Measurements from ENCODE around the gene RPL32.

Gene RPL32

DNA sequence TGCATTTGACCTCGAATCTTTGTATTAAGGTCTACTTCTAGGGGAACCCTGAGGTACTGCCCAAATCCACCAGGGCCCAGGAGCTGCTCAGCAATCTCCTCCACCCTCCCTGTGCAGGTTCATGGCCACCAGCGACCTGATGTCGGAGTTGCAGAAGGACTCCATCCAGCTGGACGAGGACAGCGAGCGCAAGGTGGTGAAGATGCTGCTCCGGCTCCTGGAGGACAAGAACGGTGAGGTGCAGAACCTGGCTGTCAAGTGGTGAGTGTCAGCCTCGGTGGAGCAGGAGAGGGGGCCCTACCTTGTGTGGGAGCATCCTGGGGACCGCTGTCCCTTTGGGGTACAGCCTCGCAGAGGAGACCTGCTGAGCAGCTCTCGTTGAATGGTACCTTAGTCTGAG lies 38.0 kb downstream of the RPL32 start:
- peaks cover 0 to 2% (median 0%) of the 10 kb centered on the region in 5 experiments for H3K27me3 ChIP-seq (replicated peaks in 2 of 5; ENCODE audit: control insufficient read depth in 4 of 5, insufficient read depth in 5 of 5, low read length in 4 of 5)
- no peaks in the 10 kb centered on the region for H3K4me1 ChIP-seq (ENCODE audit: control extremely low read depth in 1 of 4, control insufficient read depth in 4 of 4, insufficient read depth in 4 of 4, low read length in 3 of 4)
- no peak overlapping the region for H3K4me3 ChIP-seq (ENCODE audit: control insufficient read depth in 1 of 7, extremely low read depth in 1 of 7, insufficient read depth in 4 of 7, low read depth in 2 of 7, low read length in 6 of 7)
- WGBS (ENCODE audit: insufficient coverage) = 97% methylated on average over 11 of the region's 12 CpGs
- no peaks in the 10 kb centered on the region for H3K9me3 ChIP-seq (ENCODE audit: control extremely low read depth in 1 of 5, control insufficient read depth in 4 of 5, insufficient read depth in 2 of 5, low read depth in 1 of 5, low read length in 4 of 5)
- peaks cover 0 to 5% (median 0%) of the 10 kb centered on the region in 4 experiments for H3K36me3 ChIP-seq (ENCODE audit: control insufficient read depth in 4 of 4, insufficient read depth in 4 of 4, low read length in 3 of 4)
- H3K27ac ChIP-seq (ENCODE audit: insufficient read depth in 1 of 2, low read depth in 1 of 2, low read length in 2 of 2, poor library complexity in 1 of 2, severe bottlenecking in 2 of 2) = no peak overlapping the region
- DNase-seq = no peak
- CTCF ChIA-PET = no interaction called here
- POLR2A ChIA-PET = no interaction called here

DNA sequence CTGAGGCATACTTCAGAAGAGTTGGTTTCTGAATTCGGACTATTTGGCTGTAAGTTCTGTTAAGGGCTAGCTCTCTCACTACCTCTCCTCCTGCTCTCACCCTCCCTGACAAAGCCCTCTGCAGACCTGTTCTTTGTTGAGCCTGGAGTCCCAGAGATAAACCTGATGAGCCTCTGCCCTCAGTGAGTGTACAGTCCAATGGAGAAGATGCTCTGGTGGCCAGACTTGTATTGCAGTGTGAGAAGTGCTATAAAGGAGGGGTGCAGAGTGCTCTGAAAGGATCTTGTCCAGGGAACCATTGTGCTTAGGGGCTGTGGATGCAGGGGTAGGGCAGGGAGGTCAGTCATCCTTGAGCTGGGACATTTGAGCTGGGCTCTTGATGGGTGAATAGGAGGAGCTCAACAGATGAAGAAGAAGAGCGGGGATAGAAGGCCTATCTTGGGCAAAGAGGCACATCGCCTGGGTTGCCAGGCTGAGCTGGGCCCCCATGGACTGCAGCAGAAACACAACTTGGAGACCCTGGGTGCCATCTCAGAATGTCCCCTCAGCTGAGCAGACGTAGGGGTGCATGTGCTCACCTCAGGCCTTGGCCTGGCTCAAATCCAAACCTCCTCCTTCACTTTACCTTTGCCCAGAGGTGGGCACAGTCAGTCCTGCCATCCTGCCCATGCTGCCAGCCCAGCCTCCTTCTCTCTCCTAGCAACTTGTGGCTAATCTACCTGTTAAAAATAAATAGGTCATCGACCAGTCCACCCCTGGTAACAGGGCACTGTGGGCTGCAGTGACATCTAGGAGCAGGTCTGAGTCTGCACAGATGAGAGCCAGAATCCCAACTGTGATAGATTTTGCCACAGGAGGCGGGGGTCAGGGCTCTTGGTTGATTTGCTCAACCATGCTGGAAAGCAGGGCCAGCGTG lies 41.6 kb downstream of the RPL32 start:
- POLR2A ChIA-PET = interaction anchor here (0.6 kb wide), 1 partner anchor 183 kb away, joined by 3 read pairs; no protein-coding TSS in a partner anchor
- WGBS (ENCODE audit: insufficient coverage) = 92% methylated on average over 6 of the region's 7 CpGs
- Histone ChIP-seq H3K9me3 (ENCODE audit: control extremely low read depth in 1 of 5, control insufficient read depth in 4 of 5, insufficient read depth in 2 of 5, low read depth in 1 of 5, low read length in 4 of 5) (no peaks in the 10 kb centered on the region), H3K27me3 (replicated peaks in 2 of 5; ENCODE audit: control insufficient read depth in 4 of 5, insufficient read depth in 5 of 5, low read length in 4 of 5) (peaks cover 0 to 6% (median 0%) of the 10 kb centered on the region in 5 experiments), H3K27ac (ENCODE audit: insufficient read depth in 1 of 2, low read depth in 1 of 2, low read length in 2 of 2, poor library complexity in 1 of 2, severe bottlenecking in 2 of 2) (no peak overlapping the region), H3K36me3 (ENCODE audit: control insufficient read depth in 4 of 4, insufficient read depth in 4 of 4, low read length in 3 of 4) (peaks cover 0 to 5% (median 0%) of the 10 kb centered on the region in 4 experiments), H3K4me3 (ENCODE audit: control insufficient read depth in 1 of 7, extremely low read depth in 1 of 7, insufficient read depth in 4 of 7, low read depth in 2 of 7, low read length in 6 of 7) (no peak overlapping the region), H3K4me1 (ENCODE audit: control extremely low read depth in 1 of 4, control insufficient read depth in 4 of 4, insufficient read depth in 4 of 4, low read length in 3 of 4) (peaks cover 0 to 12% (median 8%) of the 10 kb centered on the region in 4 experiments)
- DNase-seq = no peak
- CTCF ChIA-PET = interaction anchor here (0.8 to 1.8 kb wide), 4 partner anchors 9 to 14 kb away, joined by 3 to 6 read pairs (median 5); no protein-coding TSS in a partner anchor

DNA sequence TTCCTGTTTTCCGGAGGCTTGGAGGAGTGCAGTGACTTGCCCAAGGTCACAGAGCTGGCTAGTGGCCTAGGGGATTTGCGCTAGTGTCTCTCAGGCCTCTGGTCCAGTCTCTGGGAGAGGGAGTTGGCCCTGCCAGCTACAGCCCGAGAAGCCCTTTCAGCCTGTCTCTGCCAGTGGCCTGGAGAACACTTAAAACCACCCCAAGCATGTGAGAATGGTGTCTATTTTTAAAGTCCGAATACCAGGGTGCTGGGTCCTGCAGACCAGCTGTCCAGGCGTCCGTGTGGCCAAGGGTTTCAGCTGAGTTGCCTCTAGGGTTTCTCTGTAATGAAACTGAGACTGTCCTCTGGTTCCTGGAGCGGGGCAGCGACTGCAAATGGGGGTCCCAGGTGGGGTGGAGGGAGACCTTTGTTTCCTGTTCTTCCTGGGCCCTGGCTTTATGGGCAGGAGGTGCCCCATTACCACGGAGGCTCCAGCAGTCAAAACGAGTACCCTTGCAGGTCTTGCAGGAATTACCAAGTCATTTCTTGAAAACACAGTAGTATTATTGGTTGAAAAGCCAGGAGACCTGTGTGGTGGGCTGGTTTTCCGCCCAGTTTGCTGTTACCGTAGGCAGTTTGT lies 42.7 kb downstream of the RPL32 start:
- ChIA-PET POLR2A (no interaction called here), CTCF (interaction anchor here (1.0 to 1.8 kb wide), 3 partner anchors 10 to 15 kb away, joined by 3 to 6 read pairs (median 5); no protein-coding TSS in a partner anchor)
- H3K27me3 ChIP-seq (replicated peaks in 2 of 5; ENCODE audit: control insufficient read depth in 4 of 5, insufficient read depth in 5 of 5, low read length in 4 of 5) = peaks cover 0 to 6% (median 0%) of the 10 kb centered on the region in 5 experiments
- H3K9me3 ChIP-seq (ENCODE audit: control extremely low read depth in 1 of 5, control insufficient read depth in 4 of 5, insufficient read depth in 2 of 5, low read depth in 1 of 5, low read length in 4 of 5) = no peaks in the 10 kb centered on the region
- H3K27ac ChIP-seq (ENCODE audit: insufficient read depth in 1 of 2, low read depth in 1 of 2, low read length in 2 of 2, poor library complexity in 1 of 2, severe bottlenecking in 2 of 2) = no peak overlapping the region
- DNase-seq = no peak
- H3K4me1 ChIP-seq (ENCODE audit: control extremely low read depth in 1 of 4, control insufficient read depth in 4 of 4, insufficient read depth in 4 of 4, low read length in 3 of 4) = peaks cover 0 to 12% (median 8%) of the 10 kb centered on the region in 4 experiments
- no peaks in the 10 kb centered on the region for H3K36me3 ChIP-seq (ENCODE audit: control insufficient read depth in 4 of 4, insufficient read depth in 4 of 4, low read length in 3 of 4)
- 84% methylated on average over 10 of the region's 12 CpGs for WGBS (ENCODE audit: insufficient coverage)
- no peak overlapping the region for H3K4me3 ChIP-seq (ENCODE audit: control insufficient read depth in 1 of 7, extremely low read depth in 1 of 7, insufficient read depth in 4 of 7, low read depth in 2 of 7, low read length in 6 of 7)

DNA sequence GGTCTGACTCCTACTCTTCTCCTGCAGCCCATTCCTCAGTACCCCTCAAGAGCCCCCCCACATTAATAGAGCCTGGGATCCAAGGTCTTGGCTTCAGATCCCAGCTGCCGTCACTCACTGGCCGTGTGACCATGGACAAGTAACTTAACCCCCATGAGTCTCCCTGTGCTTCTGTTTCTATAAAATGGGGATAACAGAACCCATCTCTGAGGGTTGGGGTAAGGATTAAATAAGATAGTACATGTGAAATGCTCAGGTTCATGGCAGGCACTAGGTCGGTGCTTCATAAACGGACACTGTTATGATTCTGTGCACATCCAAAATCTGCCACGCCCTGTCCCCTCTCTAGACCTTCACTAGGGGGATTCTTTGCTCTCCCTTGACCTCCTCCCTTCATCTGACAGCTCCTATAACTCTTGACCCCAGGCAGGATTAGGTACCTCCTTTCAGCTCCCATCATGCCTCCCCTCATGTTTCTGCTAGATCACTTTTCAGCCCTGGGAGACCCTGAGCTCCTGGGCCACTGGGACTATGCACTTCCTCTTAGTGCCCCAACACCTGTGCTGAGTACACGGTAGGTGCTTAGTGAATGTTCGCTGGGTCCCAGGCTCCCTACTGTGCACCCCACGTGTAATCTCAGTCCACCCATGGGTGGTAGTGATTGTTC lies 43.3 kb downstream of the RPL32 start:
- no peaks in the 10 kb centered on the region for H3K36me3 ChIP-seq (ENCODE audit: control insufficient read depth in 4 of 4, insufficient read depth in 4 of 4, low read length in 3 of 4)
- no peak overlapping the region for H3K27ac ChIP-seq (ENCODE audit: insufficient read depth in 1 of 2, low read depth in 1 of 2, low read length in 2 of 2, poor library complexity in 1 of 2, severe bottlenecking in 2 of 2)
- H3K4me1 ChIP-seq (ENCODE audit: control extremely low read depth in 1 of 4, control insufficient read depth in 4 of 4, insufficient read depth in 4 of 4, low read length in 3 of 4) = peaks cover 0 to 12% (median 8%) of the 10 kb centered on the region in 4 experiments
- CTCF ChIA-PET = interaction anchor here (1.5 to 2.8 kb wide), 2 partner anchors 11 to 16 kb away, joined by 5 to 11 read pairs; no protein-coding TSS in a partner anchor
- POLR2A ChIA-PET = interaction anchor here (0.6 kb wide), 1 partner anchor 44 kb away, joined by 3 read pairs; no protein-coding TSS in a partner anchor
- peaks cover 0 to 6% (median 0%) of the 10 kb centered on the region in 5 experiments for H3K27me3 ChIP-seq (replicated peaks in 2 of 5; ENCODE audit: control insufficient read depth in 4 of 5, insufficient read depth in 5 of 5, low read length in 4 of 5)
- no peaks in the 10 kb centered on the region for H3K9me3 ChIP-seq (ENCODE audit: control extremely low read depth in 1 of 5, control insufficient read depth in 4 of 5, insufficient read depth in 2 of 5, low read depth in 1 of 5, low read length in 4 of 5)
- 85% methylated on average over 8 of the region's 8 CpGs for WGBS (ENCODE audit: insufficient coverage)
- no peak overlapping the region for H3K4me3 ChIP-seq (ENCODE audit: control insufficient read depth in 1 of 7, extremely low read depth in 1 of 7, insufficient read depth in 4 of 7, low read depth in 2 of 7, low read length in 6 of 7)
- DNase-seq = no peak

DNA sequence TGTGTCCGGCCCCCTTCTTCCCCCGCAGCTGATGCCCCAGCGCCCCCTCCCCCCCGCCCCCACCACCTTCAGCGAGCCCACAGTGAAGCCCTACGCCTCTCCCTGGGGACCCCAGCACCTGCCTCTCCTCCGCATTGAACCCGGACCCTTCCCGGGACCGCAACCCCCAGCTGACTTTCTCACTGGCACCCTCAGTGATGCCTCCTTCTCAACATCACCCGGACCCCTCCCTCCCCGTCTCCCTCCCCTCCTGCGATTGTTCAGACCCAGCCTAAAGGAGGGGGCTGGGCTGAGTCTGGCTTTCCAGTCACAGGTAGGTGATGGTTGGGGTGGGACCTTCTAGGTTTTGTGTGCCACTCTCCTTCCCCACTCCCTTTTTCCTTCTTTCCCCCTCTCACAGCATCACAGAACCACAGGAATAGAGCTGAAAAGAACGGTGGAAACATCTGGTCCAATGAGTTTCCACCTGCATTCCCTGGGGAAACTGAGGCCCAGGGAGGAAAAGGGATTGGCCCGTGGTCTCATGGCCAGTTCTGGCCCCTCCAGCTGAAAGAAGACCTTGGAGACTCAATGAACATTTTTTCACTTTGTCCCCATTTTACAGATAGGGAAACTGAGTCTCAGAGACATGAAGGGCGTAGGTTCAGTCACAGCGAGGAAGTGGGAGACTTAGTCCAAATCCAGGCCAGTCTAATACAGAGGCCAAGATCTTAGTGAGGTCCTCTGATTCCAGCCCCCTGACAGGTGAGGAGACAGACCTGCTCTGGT lies 44.1 kb downstream of the RPL32 start:
- WGBS (ENCODE audit: insufficient coverage) = 88% methylated on average over 8 of the region's 17 CpGs
- POLR2A ChIA-PET = interaction anchor here (0.6 kb wide), 1 partner anchor 45 kb away, joined by 3 read pairs; no protein-coding TSS in a partner anchor
- Histone ChIP-seq H3K4me3 (ENCODE audit: control insufficient read depth in 1 of 7, extremely low read depth in 1 of 7, insufficient read depth in 4 of 7, low read depth in 2 of 7, low read length in 6 of 7) (peak overlapping the region in 2 of 7 experiments; percentile 72 to 78), H3K27ac (ENCODE audit: insufficient read depth in 1 of 2, low read depth in 1 of 2, low read length in 2 of 2, poor library complexity in 1 of 2, severe bottlenecking in 2 of 2) (no peak overlapping the region), H3K9me3 (ENCODE audit: control extremely low read depth in 1 of 5, control insufficient read depth in 4 of 5, insufficient read depth in 2 of 5, low read depth in 1 of 5, low read length in 4 of 5) (no peaks in the 10 kb centered on the region), H3K27me3 (replicated peaks in 2 of 5; ENCODE audit: control insufficient read depth in 4 of 5, insufficient read depth in 5 of 5, low read length in 4 of 5) (peaks cover 0 to 6% (median 0%) of the 10 kb centered on the region in 5 experiments), H3K36me3 (ENCODE audit: control insufficient read depth in 4 of 4, insufficient read depth in 4 of 4, low read length in 3 of 4) (no peaks in the 10 kb centered on the region), H3K4me1 (ENCODE audit: control extremely low read depth in 1 of 4, control insufficient read depth in 4 of 4, insufficient read depth in 4 of 4, low read length in 3 of 4) (peaks cover 0 to 12% (median 8%) of the 10 kb centered on the region in 4 experiments)
- no peak for DNase-seq
- CTCF ChIA-PET = interaction anchor here (0.9 to 2.8 kb wide), 5 partner anchors 10 to 44 kb away, joined by 4 to 11 read pairs (median 5); no protein-coding TSS in a partner anchor
